Erythroblast (primary cell): ENCODE results near the gene LARGE1.

ENCODE experiments used
- GATA1 ChIP-seq: IDR thresholded peaks from 2 replicates; pipeline ENCODE4 v1.6.1; 2011; ENCODE audit warnings: low read depth, mild to moderate bottlenecking, control low read depth, low read length, moderate library complexity
- POLR2A ChIP-seq: IDR thresholded peaks from 2 replicates; pipeline ENCODE4 v1.6.1; 2011; ENCODE audit warnings: mild to moderate bottlenecking, low read length

DNA sequence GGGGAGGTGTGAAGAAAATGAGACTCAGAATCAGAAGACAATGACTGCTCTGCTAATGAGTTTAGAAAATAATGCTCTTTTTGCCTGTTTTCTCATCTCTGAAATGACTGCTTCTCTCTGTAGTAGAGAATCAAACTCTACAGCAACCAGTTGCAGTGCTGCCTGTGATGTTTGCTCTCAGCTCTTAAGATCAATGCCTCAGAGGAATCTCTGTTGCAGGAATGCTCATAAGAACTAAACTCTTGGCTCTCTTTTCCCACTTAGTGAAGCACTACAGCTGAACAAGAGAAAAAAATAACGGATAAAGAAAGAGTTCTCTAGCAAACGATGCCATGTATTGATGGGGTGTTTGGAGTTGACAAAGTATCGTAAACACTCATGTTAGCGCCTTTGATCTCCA lies 658.6 kb downstream of the LARGE1 start:
- no peak for TF ChIP-seq POLR2A
- TF ChIP-seq GATA1: no peak
